ENCODE measurements around the gene SPRED3.

DNA sequence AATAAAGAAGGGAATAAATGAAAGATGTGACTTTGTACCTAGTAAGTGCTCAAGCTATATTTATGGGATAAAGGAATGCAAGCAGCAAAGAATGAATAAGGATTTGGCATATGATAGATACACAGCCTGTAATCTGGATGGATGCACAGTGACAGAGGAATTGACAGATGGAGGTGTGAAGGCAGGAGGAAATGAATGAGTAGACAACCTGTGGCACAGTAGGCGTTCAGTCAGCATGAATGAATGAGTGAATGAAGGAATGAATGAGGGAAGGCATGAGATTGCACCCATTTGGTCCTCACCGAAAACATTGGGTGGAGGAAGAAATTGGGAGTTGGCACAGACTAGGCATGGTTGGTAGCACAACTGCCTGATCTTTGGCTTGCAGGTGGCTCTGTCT lies 18.9 kb upstream of the SPRED3 start:
- TF ChIP-seq CTCF (IDR thresholded peaks at IDR 0.05): no peak
- no peak for TF ChIP-seq POLR2A (IDR thresholded peaks at IDR 0.05)

All from adrenal gland (tissue), 5 donors.